Coronary artery (tissue), 2 donors: ENCODE results near the gene IGSF5.

ENCODE experiments used
- DNase-seq: peaks from one replicate; pipeline ENCODE4 v3.0.0-alpha.2; 2017; ENCODE audit warnings: low spot score
- H3K27ac ChIP-seq, 2 donors: fragments of 200-600 bp; sonication (generic); one replicate each; pipeline ENCODE4 v1.5.1; 2016 to 2019
- H3K4me3 ChIP-seq: fragments of 200-600 bp; sonication (generic); 2 replicates; pipeline ENCODE4 v1.5.1; 2016; ENCODE audit warnings: mild to moderate bottlenecking, moderate library complexity
- CTCF ChIP-seq: fragments of 200-600 bp; sonication (generic); IDR thresholded peaks from one replicate; pipeline ENCODE4 v1.5.1; 2019; ENCODE audit warnings: antibody characterized with exemption

Gene IGSF5

GRCh38 chr21:39809936-39810335 is 65.0 kb downstream of the IGSF5 start:
- H3K4me3 ChIP-seq, result no peak overlapping the region
- TF ChIP-seq CTCF, result no peak
- H3K27ac ChIP-seq, result no peak overlapping the region
- DNase-seq, result no peak

GRCh38 chr21:39812983-39813382 is 68.0 kb downstream of the IGSF5 start:
- H3K27ac ChIP-seq, result no peak overlapping the region
- no peak for TF ChIP-seq CTCF
- no peak for DNase-seq
- no peak overlapping the region for H3K4me3 ChIP-seq

GRCh38 chr21:39818557-39818956 is 73.6 kb downstream of the IGSF5 start:
- TF ChIP-seq CTCF, result no peak
- Histone ChIP-seq H3K4me3 (no peak overlapping the region), H3K27ac (no peak overlapping the region)
- DNase-seq, result no peak

GRCh38 chr21:39822042-39822441 is 77.1 kb downstream of the IGSF5 start:
- DNase-seq, result no peak
- no peak for TF ChIP-seq CTCF
- Histone ChIP-seq H3K27ac (no peak overlapping the region), H3K4me3 (no peak overlapping the region)

GRCh38 chr21:39825250-39825649 is 80.3 kb downstream of the IGSF5 start:
- TF ChIP-seq CTCF, result no peak
- no peak overlapping the region for H3K27ac ChIP-seq
- no peak overlapping the region for H3K4me3 ChIP-seq
- DNase-seq, result no peak

GRCh38 chr21:39834543-39834942 is 89.6 kb downstream of the IGSF5 start:
- Histone ChIP-seq H3K27ac (no peak overlapping the region), H3K4me3 (no peak overlapping the region)
- no peak for TF ChIP-seq CTCF
- DNase-seq, result no peak

GRCh38 chr21:39837861-39838359 is 92.9 kb downstream of the IGSF5 start:
- no peak for DNase-seq
- no peak overlapping the region for H3K4me3 ChIP-seq
- no peak for TF ChIP-seq CTCF

More at GRCh38 chr21:39837861-39838359, 92.9 kb downstream of the IGSF5 start:
- H3K27ac ChIP-seq, result no peak overlapping the region
